ENCODE measurements around the gene CELA3B. TPM values are rescaled to one million over a fixed set of nuclear protein-coding genes. Genes with fewer than 3 reads are reported as not detected.
A peak's percentile ranks its signal among the peaks of the same experiment; 100 is the strongest.

CELA3B gene
- total and polyA plus RNA-seq, 2 of the 13 experiments (the other 11 are each of a cell fraction or from before 2014, with no cell fraction given), result 0.34 TPM; not detected in 1

DNA sequence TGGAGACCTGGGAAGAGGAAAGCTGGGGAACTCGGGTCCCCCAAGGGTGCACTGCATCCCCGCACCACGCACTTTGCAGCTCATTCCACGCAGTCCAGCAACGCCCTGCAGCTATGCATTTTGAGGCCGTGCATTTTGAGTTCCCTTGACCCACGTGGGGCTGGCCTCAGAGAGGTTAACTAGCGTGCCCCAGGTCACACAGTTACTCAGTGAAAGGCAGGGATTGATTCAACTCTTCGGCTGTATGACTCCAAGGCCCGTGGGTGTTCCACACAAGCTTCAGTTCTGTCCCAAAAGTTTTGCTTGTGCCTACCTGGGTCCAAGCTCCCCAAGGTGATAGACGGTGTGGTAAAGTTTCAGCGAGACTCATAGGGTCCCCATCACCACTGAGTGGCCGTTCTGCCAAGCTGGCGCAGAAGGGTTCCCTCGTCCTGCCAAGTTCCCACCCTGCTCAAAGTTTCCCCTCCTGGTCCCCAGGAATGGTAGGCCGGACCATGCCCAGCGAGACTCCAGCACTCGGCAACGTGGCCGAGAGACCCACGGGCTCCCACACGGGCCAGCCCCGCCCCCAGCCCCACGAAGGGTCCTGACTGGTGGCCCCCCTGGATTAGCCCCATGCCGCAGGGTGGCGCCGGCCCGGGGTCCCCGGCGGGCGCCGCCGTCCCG is 40.3 kb upstream of the CELA3B start (continued):
- TF ChIP-seq ZFP91 (CRISPR knock-in tag; IDR thresholded peaks at IDR 0.05; ENCODE audit: borderline replicate concordance) (peak; percentile 25; the same call in 1 of the 2 replicates), RELA (CRISPR knock-in tag; IDR thresholded peaks at IDR 0.05) (no peak), ZNF329 (CRISPR knock-in tag; IDR thresholded peaks at IDR 0.05; ENCODE audit: low read depth) (no peak), ZNF816 (CRISPR knock-in tag; IDR thresholded peaks at IDR 0.05; ENCODE audit: borderline replicate concordance) (0 out of 2 replicates have a peak, but pooled peaks have one; percentile 25), BORCS8-MEF2B (CRISPR knock-in tag; IDR thresholded peaks at IDR 0.05) (peak; percentile 37; the same call in 1 of the 2 replicates), KDM1A (CRISPR knock-in tag; IDR thresholded peaks at IDR 0.05) (peak; percentile 68; the same call in 1 of the 2 replicates), SALL1 (CRISPR knock-in tag; IDR thresholded peaks at IDR 0.05) (0 out of 2 replicates have a peak, but pooled peaks have one; percentile 9), ZNF501 (CRISPR knock-in tag; IDR thresholded peaks at IDR 0.05) (no peak), HNRNPL (IDR thresholded peaks at IDR 0.05; ENCODE audit: low read depth, low read length) (0 out of 2 replicates have a peak, but pooled peaks have one; percentile 33), FOXP1 (IDR thresholded peaks at IDR 0.05) (no peak), FOXP1 (CRISPR knock-in tag; IDR thresholded peaks at IDR 0.05) (no peak)

DNA sequence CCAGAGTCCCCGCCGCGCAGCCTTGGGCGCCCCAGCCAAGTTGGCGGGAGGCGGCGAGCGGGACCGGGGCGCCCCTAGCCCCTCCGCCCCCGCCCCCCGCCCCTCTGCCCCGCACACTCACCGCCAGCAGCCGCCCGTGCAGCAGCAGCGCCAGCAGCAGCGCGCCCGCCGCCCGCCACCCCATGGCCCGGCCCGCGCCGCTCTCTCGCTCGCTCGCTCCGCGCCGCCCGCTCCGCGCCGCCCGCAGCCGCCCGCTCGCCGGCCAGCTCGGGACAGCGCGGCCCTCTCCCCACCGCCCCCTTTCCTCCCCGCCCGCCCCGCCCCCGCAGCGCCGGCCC is 39.8 kb upstream of the CELA3B start, which contains the start of gene HSPG2:
Gene HSPG2 (minus strand): TSS at position 277 of the 338 bp plus-strand sequence. CDS start 93 bp downstream, at position 184.
- FAIRE-seq (no peak), DNase-seq (ENCODE audit: low spot score) (no peak), ATAC-seq (peak; percentile 40)
- H3K27me3 ChIP-seq (ENCODE audit: control insufficient read depth in 1 of 2, insufficient read depth in 2 of 2, low read length in 2 of 2), result peaks cover 3 to 5% of the 10 kb centered on the region in 2 experiments; a peak in 2 of 5 replicates
- peak within 1 kb of the TSS; percentile 58 for H3K27ac ChIP-seq (ENCODE audit: extremely low read length, insufficient read depth, low read length)
- peaks cover 34% of the 10 kb centered on the region for H3K79me2 ChIP-seq (ENCODE audit: insufficient read depth, low read length)
- peak; percentile 39; the same call in 1 of the 2 replicates for TF ChIP-seq ZNF563 (CRISPR knock-in tag; IDR thresholded peaks at IDR 0.05)
- TF ChIP-seq DNMT1 (CRISPR knock-in tag; IDR thresholded peaks at IDR 0.05), result no peak
- peak in 1 of 2 experiments; percentile 57; a peak in 1 of 4 replicates for TF ChIP-seq POLR2A (IDR thresholded peaks at IDR 0.05; ENCODE audit: insufficient read depth in 1 of 2, low read depth in 2 of 2, low read length in 2 of 2)
- TF ChIP-seq POLR2G (IDR thresholded peaks at IDR 0.05; ENCODE audit: low read depth, low read length), result peak; percentile 53
- no peak for TF ChIP-seq ZFP36L2 (CRISPR knock-in tag; IDR thresholded peaks at IDR 0.05)
- TF ChIP-seq ZNF609 (CRISPR knock-in tag; IDR thresholded peaks at IDR 0.05; ENCODE audit: borderline replicate concordance), result no peak
- TF ChIP-seq ARNT2 (CRISPR knock-in tag; IDR thresholded peaks at IDR 0.05; ENCODE audit: low read depth), result 0 out of 2 replicates have a peak, but pooled peaks have one; percentile 4
- peak within 1 kb of the TSS; percentile 64 to 88 (median 78) for H3K4me3 ChIP-seq (replicated peaks in 1 of 3; ENCODE audit: insufficient read depth in 1 of 3, low read depth in 2 of 3, low read length in 3 of 3)
- peaks cover 91% of the 10 kb centered on the region for H3K4me1 ChIP-seq (ENCODE audit: insufficient read depth, low read length)
- no peaks in the 10 kb centered on the region for H3K9me3 ChIP-seq (ENCODE audit: low read length)
- in situ Hi-C loops (cut with HindIII; ENCODE audit: extremely low pct_ligation_motif_present, low pct_unique_long_range_greater_than_20kb) (no loop called here), intact Hi-C loops (cut with micrococcal nuclease; ENCODE audit: unreplicated experiment) (no loop called here)
- H3K4me2 ChIP-seq (ENCODE audit: low read depth, low read length), result peak within 1 kb of the TSS; percentile 93
- no TSS peak for BruUV-seq (replicated peaks)
- ChIA-PET POLR2A (interaction anchor here (2.5 to 10.7 kb wide), 2 partner anchors 10 to 15 kb away, joined by 8 to 105 read pairs; no protein-coding TSS in a partner anchor), CTCF (ENCODE audit: low intra/inter-chr PET ratio, low total read pairs) (no interaction called here)
- peak within 1 kb of the TSS; percentile 76 for H3K9ac ChIP-seq (ENCODE audit: insufficient read depth, low read depth, low read length)
- H3K36me3 ChIP-seq (replicated peaks in 1 of 2; ENCODE audit: control insufficient read depth in 1 of 2, insufficient read depth in 2 of 2, low read length in 2 of 2), result no peaks in the 10 kb centered on the region; a peak in 1 of 5 replicates
- H4K20me1 ChIP-seq (ENCODE audit: insufficient read depth, low read length), result no peaks in the 10 kb centered on the region
- no peak within 1 kb of the TSS for H2AFZ ChIP-seq (ENCODE audit: low read length)
- no CpG with 5 or more reads among the region's 52 CpGs for WGBS (ENCODE audit: low lambda C conversion rate)

All from HepG2 (cell line).